ENCODE measurements around the gene AKAP13. TPM values are rescaled to one million over a fixed set of nuclear protein-coding genes. Genes with fewer than 3 reads are reported as not detected.
A peak's percentile ranks its signal among the peaks of the same experiment; 100 is the strongest.

The AKAP13 gene
- 46.2 and 59.8 TPM in 2 replicates for total RNA-seq (2021; fragmentation: NEBNext Ultra II Directional; extraction: Animal tissue kit (Norgen Biotek cat#: 25700))
- polyA plus RNA-seq (2011; rRNA removed): 14.0 and 19.2 TPM in 2 replicates
- 11.7 TPM for polyA plus RNA-seq (2011; cell fraction: cytosol; rRNA removed)
- polyA plus RNA-seq (2011; cell fraction: nucleus; rRNA removed): 38.2 TPM
- 22.8 to 27.4 TPM (median 23.5 TPM) in 4 replicates for polyA plus RNA-seq (2012, experiment 1 of 2)
- polyA plus RNA-seq (2012, experiment 2 of 2): 0.80 TPM
- polyA plus RNA-seq (2013, experiment 1 of 2): 10.7 TPM
- 10.4 TPM for polyA plus RNA-seq (2013, experiment 2 of 2)
- polyA minus RNA-seq (2011; rRNA and poly(A)+ RNA removed): 58.1 and 92.9 TPM in 2 replicates
- polyA minus RNA-seq (2011; cell fraction: cytosol; rRNA and poly(A)+ RNA removed): 45.2 TPM
- polyA minus RNA-seq (2011; cell fraction: nucleus; rRNA and poly(A)+ RNA removed): 127 TPM
- long read RNA-seq, experiment 1, partial matches to known transcripts: 6 of 12 reads
- long read RNA-seq, experiment 1, other reads (novel, unspliced or antisense): 6 of 12 reads
- long read RNA-seq, experiment 2: 0 reads

- Histone ChIP-seq H2BK12ac (ENCODE audit: low read depth, low read length) (no peak within 1 kb of the TSS), H2AFZ (ENCODE audit: low read length) (peak within 1 kb of the TSS; percentile 85), H3K9ac (replicated peaks in 1 of 4; ENCODE audit: extremely low read depth in 1 of 4, low read depth in 3 of 4, low read length in 3 of 4) (peak within 1 kb of the TSS; percentile 62 to 83 (median 72)), H2BK20ac (ENCODE audit: low read length) (no peak within 1 kb of the TSS), H3K14ac (ENCODE audit: insufficient read length) (no peak within 1 kb of the TSS), H3K79me2 (ENCODE audit: control insufficient read depth in 1 of 2, insufficient read depth in 2 of 2, low read length in 2 of 2) (peaks cover 10 to 38% of the 10 kb centered on the region in 2 experiments), H3K27ac (ENCODE audit: low read depth, low read length) (peak within 1 kb of the TSS; percentile 84; the same call in 1 of the 2 replicates), H3K79me1 (ENCODE audit: low read depth, low read length) (peaks cover 2% of the 10 kb centered on the region), H3K27me3 (replicated peaks in 1 of 4; ENCODE audit: control insufficient read depth in 3 of 4, extremely low read depth in 1 of 4, insufficient read depth in 3 of 4, low read length in 3 of 4) (no peaks in the 10 kb centered on the region), H2BK120ac (replicated peaks; ENCODE audit: low read depth, low read length) (no peak within 1 kb of the TSS), H4K5ac (ENCODE audit: insufficient read length, low read depth, low read length) (peak within 1 kb of the TSS; percentile 85), H3K4me3 (ENCODE audit: extremely low read depth in 1 of 4, insufficient read depth in 2 of 4, low read depth in 3 of 4, low read length in 4 of 4) (peak within 1 kb of the TSS; percentile 59 to 96 (median 66)), H4K20me1 (replicated peaks in 1 of 2; ENCODE audit: control insufficient read depth in 1 of 2, insufficient read depth in 2 of 2, low read length in 2 of 2) (peaks cover 5 to 6% of the 10 kb centered on the region in 2 experiments), H3K4ac (replicated peaks; ENCODE audit: insufficient read length, low read depth, low read length) (no peak within 1 kb of the TSS), H3K23me2 (ENCODE audit: low read depth, low read length) (peaks cover 4% of the 10 kb centered on the region), H2BK5ac (ENCODE audit: low read depth, low read length) (no peak within 1 kb of the TSS), H3K9me3 (ENCODE audit: insufficient read depth in 2 of 2, low read depth in 1 of 2, low read length in 1 of 2) (no peaks in the 10 kb centered on the region), H3K36me3 (ENCODE audit: control insufficient read depth in 2 of 4, insufficient read depth in 4 of 4, low read length in 3 of 4) (no peaks in the 10 kb centered on the region), H3K18ac (ENCODE audit: extremely low read depth, low read length) (peak within 1 kb of the TSS; percentile 87; the same call in 1 of the 2 replicates), H2BK15ac (ENCODE audit: low read length) (no peak within 1 kb of the TSS), H4K91ac (replicated peaks; ENCODE audit: insufficient read length, low read length) (no peak within 1 kb of the TSS), H4K8ac (ENCODE audit: extremely low read depth, insufficient read depth, low read length) (peak within 1 kb of the TSS; percentile 96; the same call in 1 of the 2 replicates), H3K4me1 (replicated peaks in 1 of 4; ENCODE audit: control insufficient read depth in 3 of 4, insufficient read depth in 4 of 4, low read length in 3 of 4) (peaks cover 0 to 3% (median 0%) of the 10 kb centered on the region in 4 experiments; a peak in 2 of 7 replicates), H2AK5ac (ENCODE audit: low read depth, low read length) (no peak within 1 kb of the TSS), H3K23ac (ENCODE audit: insufficient read length) (no peak within 1 kb of the TSS), H3K4me2 (ENCODE audit: insufficient read depth in 1 of 2, low read depth in 2 of 2, low read length in 2 of 2) (peak within 1 kb of the TSS; percentile 88 to 99), H3K56ac (replicated peaks; ENCODE audit: insufficient read length, low read depth, low read length) (peak within 1 kb of the TSS; percentile 71)
- FAIRE-seq (no peak), DNase-seq (ENCODE audit: low read depth in 1 of 2, low spot score in 2 of 2) (peak; percentile 86 to 98)
- ChIA-PET CTCF (ENCODE audit: partially characterized antibody) (interaction anchor here (1.2 kb wide), 1 partner anchor 50 kb away, joined by 3 read pairs; no protein-coding TSS in a partner anchor), POLR2A (ENCODE audit: partially characterized antibody) (interaction anchor here (0.9 to 1.5 kb wide), 4 partner anchors 8 to 25 kb away, joined by 3 to 5 read pairs (median 4); no protein-coding TSS in a partner anchor)
- WGBS, 2 experiments (ENCODE audit: extremely low coverage in 1 of 2, insufficient coverage in 1 of 2, insufficient read length in 1 of 2, insufficient replicate concordance in 2 of 2, low coverage in 1 of 2, low lambda C conversion rate in 2 of 2, missing lambda C conversion rate in 1 of 2): 1% methylated on average over 49 of the region's 54 CpGs; no CpG with 5 or more reads in 1 of the 2 experiments
- TF ChIP-seq CREB1 (IDR thresholded peaks at IDR 0.05): peak; percentile 45; the same call in 1 of the 2 replicates
- TF ChIP-seq TAF7 (optimal IDR thresholded peaks at IDR 0.05; ENCODE audit: borderline replicate concordance, low read depth, low read length): peak; percentile 64
- no peak for TF ChIP-seq GTF2F1 (IDR thresholded peaks at IDR 0.05; ENCODE audit: borderline replicate concordance, low read depth, low read length)
- 0 out of 2 replicates have a peak, but pooled peaks have one; percentile 36 for TF ChIP-seq MAX (IDR thresholded peaks at IDR 0.05)
- peak; percentile 51; the same call in 1 of the 2 replicates for TF ChIP-seq E2F6 (IDR thresholded peaks at IDR 0.05)
- no peak for TF ChIP-seq HDAC2 (IDR thresholded peaks at IDR 0.05; ENCODE audit: borderline replicate concordance in 1 of 2, low read depth in 2 of 2, low read length in 2 of 2)
- peak; percentile 76 for TF ChIP-seq CHD2 (IDR thresholded peaks at IDR 0.05; ENCODE audit: low read length)
- TF ChIP-seq RFX5 (IDR thresholded peaks at IDR 0.05; ENCODE audit: borderline replicate concordance, low read depth, low read length): peak; percentile 88
- peak; percentile 67 for TF ChIP-seq SP2 (IDR thresholded peaks at IDR 0.05; ENCODE audit: low read length)
These were observed at the start of gene AKAP13 for GRCh38 chr15:85380217-85380811. Gene AKAP13, plus strand, starts transcription at chr15:85380603. Its CDS starts 105,118 bp downstream, at chr15:85485721.

All from H1 (cell line).